ENCODE results near the gene CBLN4.

CBLN4 gene

DNA sequence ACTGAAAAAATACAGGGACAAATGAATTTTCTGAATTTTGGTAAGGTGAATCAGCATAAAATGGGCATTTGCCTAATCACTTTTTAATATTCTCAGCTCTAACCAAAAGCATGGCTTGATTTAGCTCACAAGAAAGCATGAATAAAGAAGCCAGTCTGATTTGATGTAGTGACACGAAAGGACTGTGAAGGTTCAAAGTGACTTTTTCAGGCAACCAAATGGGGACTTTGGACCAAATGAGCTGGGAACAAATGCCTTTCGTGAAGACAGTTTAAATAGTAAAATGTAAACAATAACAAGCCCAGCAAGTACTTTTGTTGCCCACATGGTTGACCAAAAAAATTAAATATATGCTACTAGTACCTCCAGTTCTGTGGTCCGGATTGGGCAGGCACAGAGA is 12.9 kb upstream of the CBLN4 start:
- no peaks in the 10 kb centered on the region for H3K27me3 ChIP-seq (replicated peaks; ENCODE audit: insufficient read depth, low read length)

DNA sequence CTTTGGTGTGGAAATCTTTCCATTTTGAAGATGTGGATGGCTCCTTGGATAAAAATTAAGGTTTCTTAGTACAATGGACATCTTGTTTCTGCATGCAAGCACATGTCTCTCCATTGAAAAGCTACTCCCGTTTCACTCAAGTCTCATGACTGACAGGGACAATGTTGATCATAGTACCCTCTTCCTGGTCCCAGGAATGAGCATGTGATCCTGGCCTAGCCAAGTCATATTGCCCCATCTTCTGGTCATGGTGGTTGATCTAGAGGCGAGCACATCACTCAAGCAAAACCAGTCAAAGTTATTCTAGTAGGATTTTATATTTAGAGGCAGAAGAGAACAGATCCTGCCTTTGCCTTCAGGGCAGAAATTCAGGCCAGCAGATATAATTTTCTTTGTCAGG is 12.2 kb upstream of the CBLN4 start:
- TF ChIP-seq EZH2 (optimal IDR thresholded peaks at IDR 0.05; ENCODE audit: low read depth, low read length), result no peak
- TF ChIP-seq CTCF (IDR thresholded peaks at IDR 0.05; ENCODE audit: low read length), result no peak
- no peak for TF ChIP-seq EZH2phosphoT487 (IDR thresholded peaks at IDR 0.05; ENCODE audit: low read length)
- no peaks in the 10 kb centered on the region for H3K9me3 ChIP-seq (replicated peaks; ENCODE audit: insufficient read depth, low read length)
- no peaks in the 10 kb centered on the region for H3K4me1 ChIP-seq (ENCODE audit: low read length)
- no peak overlapping the region for H3K9ac ChIP-seq (ENCODE audit: low read length)
- no peaks in the 10 kb centered on the region for H4K20me1 ChIP-seq (ENCODE audit: insufficient read depth, low read length)
- no peaks in the 10 kb centered on the region for H3K9me2 ChIP-seq (replicated peaks; ENCODE audit: insufficient read depth, low read length)
- no peak overlapping the region for H3K4me3 ChIP-seq (ENCODE audit: low read length)
- no peaks in the 10 kb centered on the region for H3K79me2 ChIP-seq (ENCODE audit: low read length)
- H3K27me3 ChIP-seq (replicated peaks; ENCODE audit: insufficient read depth, low read length), result no peaks in the 10 kb centered on the region
- no peak for DNase-seq
- no peak overlapping the region for H2AFZ ChIP-seq (ENCODE audit: low read length)
- H3F3A ChIP-seq (ENCODE audit: insufficient read depth, low read length), result no peaks in the 10 kb centered on the region
- no peak overlapping the region for H3K27ac ChIP-seq (ENCODE audit: low read length)
- H3K4me2 ChIP-seq (ENCODE audit: low read depth, low read length), result no peak overlapping the region
- no peaks in the 10 kb centered on the region for H3K36me3 ChIP-seq (replicated peaks; ENCODE audit: insufficient read depth, low read length)

More for the DNA sequence above, 12.9 kb upstream of the CBLN4 start:
- Histone ChIP-seq H2AFZ (ENCODE audit: low read length) (no peak overlapping the region), H3K4me1 (ENCODE audit: low read length) (no peaks in the 10 kb centered on the region), H4K20me1 (ENCODE audit: insufficient read depth, low read length) (no peaks in the 10 kb centered on the region), H3K36me3 (replicated peaks; ENCODE audit: insufficient read depth, low read length) (no peaks in the 10 kb centered on the region), H3K9ac (ENCODE audit: low read length) (no peak overlapping the region), H3K79me2 (ENCODE audit: low read length) (no peaks in the 10 kb centered on the region), H3K4me3 (ENCODE audit: low read length) (no peak overlapping the region), H3K9me2 (replicated peaks; ENCODE audit: insufficient read depth, low read length) (no peaks in the 10 kb centered on the region), H3K4me2 (ENCODE audit: low read depth, low read length) (no peak overlapping the region), H3F3A (ENCODE audit: insufficient read depth, low read length) (no peaks in the 10 kb centered on the region), H3K27ac (ENCODE audit: low read length) (no peak overlapping the region), H3K9me3 (replicated peaks; ENCODE audit: insufficient read depth, low read length) (no peaks in the 10 kb centered on the region)
- no peak for DNase-seq
- TF ChIP-seq EZH2 (optimal IDR thresholded peaks at IDR 0.05; ENCODE audit: low read depth, low read length), result no peak
- no peak for TF ChIP-seq EZH2phosphoT487 (IDR thresholded peaks at IDR 0.05; ENCODE audit: low read length)
- no peak for TF ChIP-seq CTCF (IDR thresholded peaks at IDR 0.05; ENCODE audit: low read length)

DNA sequence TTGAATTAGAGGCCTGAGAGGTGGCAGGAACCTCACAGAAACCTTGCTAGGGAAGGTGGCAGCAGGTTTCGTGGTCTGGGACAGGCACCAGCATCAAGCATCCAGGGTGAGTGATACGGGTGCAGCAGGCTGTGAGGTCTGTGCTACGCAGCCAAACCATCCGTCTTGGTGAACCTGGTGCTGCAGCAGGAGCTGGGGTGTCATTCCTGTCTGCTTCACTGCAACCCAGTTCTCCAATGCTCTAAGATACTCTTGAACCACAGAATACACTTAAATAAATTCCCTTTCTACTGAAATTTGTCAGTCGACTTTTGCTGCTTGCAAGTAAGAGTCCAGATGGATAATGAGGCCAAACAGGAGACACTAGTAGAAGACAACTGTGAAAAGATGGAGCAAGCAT is 9.7 kb upstream of the CBLN4 start:
- Histone ChIP-seq H3K4me3 (ENCODE audit: low read length) (no peak overlapping the region), H3K36me3 (replicated peaks; ENCODE audit: insufficient read depth, low read length) (no peaks in the 10 kb centered on the region), H2AFZ (ENCODE audit: low read length) (no peak overlapping the region), H3K9me3 (replicated peaks; ENCODE audit: insufficient read depth, low read length) (no peaks in the 10 kb centered on the region), H3F3A (ENCODE audit: insufficient read depth, low read length) (no peaks in the 10 kb centered on the region), H3K79me2 (ENCODE audit: low read length) (no peaks in the 10 kb centered on the region), H3K4me1 (ENCODE audit: low read length) (no peaks in the 10 kb centered on the region), H3K9me2 (replicated peaks; ENCODE audit: insufficient read depth, low read length) (no peaks in the 10 kb centered on the region), H3K4me2 (ENCODE audit: low read depth, low read length) (no peak overlapping the region), H3K27me3 (replicated peaks; ENCODE audit: insufficient read depth, low read length) (no peaks in the 10 kb centered on the region), H3K27ac (ENCODE audit: low read length) (no peak overlapping the region), H3K9ac (ENCODE audit: low read length) (no peak overlapping the region), H4K20me1 (ENCODE audit: insufficient read depth, low read length) (no peaks in the 10 kb centered on the region)
- DNase-seq, result no peak
- no peak for TF ChIP-seq EZH2 (optimal IDR thresholded peaks at IDR 0.05; ENCODE audit: low read depth, low read length)
- TF ChIP-seq CTCF (IDR thresholded peaks at IDR 0.05; ENCODE audit: low read length), result no peak
- no peak for TF ChIP-seq EZH2phosphoT487 (IDR thresholded peaks at IDR 0.05; ENCODE audit: low read length)

Measured in MM.1S (cell line).